ENCODE data around the gene SPDYE1. TPM values are rescaled to one million over a fixed set of nuclear protein-coding genes. Genes with fewer than 3 reads are reported as not detected.
"Not testable (repeated sequence)": the region's sequence is repeated elsewhere in the genome, so short reads cannot be mapped to it uniquely, and the experiment has no call there.

Gene SPDYE1
- total RNA-seq, 1 experiment from 2014 or later, result not detected

GRCh38 chr7:44033971-44034844 is 36.5 kb downstream of the SPDYE1 start:
- in situ Hi-C loops (cut with HindIII; ENCODE audit: low pct_unique_long_range_greater_than_20kb, low sequenced_read_pairs); DNase-seq (ENCODE audit: low read depth, low spot score): not testable (repeated sequence)

DNA sequence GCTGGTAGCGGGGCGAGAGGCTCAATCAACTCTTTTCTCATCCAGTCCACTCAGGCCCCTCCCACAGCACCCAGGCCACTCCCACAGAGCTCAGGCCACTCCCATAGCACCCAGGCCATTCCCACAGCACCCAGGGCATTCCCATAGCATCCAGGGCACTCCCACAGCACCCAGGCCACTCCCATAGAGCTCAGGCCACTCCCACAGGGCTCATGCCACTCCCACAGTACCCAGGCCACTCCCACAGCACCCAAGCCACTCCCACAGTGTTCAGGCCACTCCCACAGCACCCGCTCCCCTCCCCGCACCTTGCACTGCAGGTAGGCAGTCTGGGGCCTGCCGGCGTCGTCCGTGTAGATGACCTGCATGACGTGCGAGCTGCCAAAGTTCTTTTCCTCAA is 38.7 kb downstream of the SPDYE1 start:
- DNase-seq (ENCODE audit: low read depth, low spot score), result peak; percentile 78
- in situ Hi-C loops (cut with HindIII; ENCODE audit: low pct_unique_long_range_greater_than_20kb, low sequenced_read_pairs), result not testable (repeated sequence)

- in situ Hi-C loops (cut with HindIII; ENCODE audit: low pct_unique_long_range_greater_than_20kb, low sequenced_read_pairs); DNase-seq (ENCODE audit: low read depth, low spot score): not testable (repeated sequence)
Measured at GRCh38 chr7:44037951-44038350, 40.3 kb downstream of the SPDYE1 start.

DNA sequence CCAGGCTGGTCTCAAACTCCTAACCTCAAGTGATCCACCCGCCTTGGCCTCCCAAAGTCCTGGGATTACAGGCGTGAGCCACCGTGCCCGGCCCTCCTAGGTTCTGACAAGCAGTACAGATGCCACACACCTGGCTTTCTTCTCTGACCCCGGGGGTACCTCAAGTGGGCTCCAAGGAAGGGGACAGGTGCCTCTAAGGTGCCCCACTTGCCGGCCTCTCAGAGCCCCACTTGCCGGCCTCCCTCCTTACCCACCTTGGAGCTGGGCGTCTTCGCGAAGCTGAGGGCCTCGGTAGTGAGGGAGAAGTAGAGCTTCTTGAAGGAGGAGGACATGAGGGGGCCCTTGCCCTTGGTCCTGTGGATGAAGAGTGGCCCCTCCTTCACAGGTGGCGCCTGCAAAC is 40.9 kb downstream of the SPDYE1 start:
- DNase-seq (ENCODE audit: low read depth, low spot score); in situ Hi-C loops (cut with HindIII; ENCODE audit: low pct_unique_long_range_greater_than_20kb, low sequenced_read_pairs): not testable (repeated sequence)

- in situ Hi-C loops (cut with HindIII; ENCODE audit: low pct_unique_long_range_greater_than_20kb, low sequenced_read_pairs), result not testable (repeated sequence)
- DNase-seq (ENCODE audit: low read depth, low spot score), result peak; percentile 92
Measured at GRCh38 chr7:44038961-44039558, 41.4 kb downstream of the SPDYE1 start.

GRCh38 chr7:44039800-44040492 is 42.2 kb downstream of the SPDYE1 start:
- DNase-seq (ENCODE audit: low read depth, low spot score); in situ Hi-C loops (cut with HindIII; ENCODE audit: low pct_unique_long_range_greater_than_20kb, low sequenced_read_pairs): not testable (repeated sequence)

- DNase-seq (ENCODE audit: low read depth, low spot score); in situ Hi-C loops (cut with HindIII; ENCODE audit: low pct_unique_long_range_greater_than_20kb, low sequenced_read_pairs): not testable (repeated sequence)
Measured at GRCh38 chr7:44040493-44040891, 42.8 kb downstream of the SPDYE1 start.

- in situ Hi-C loops (cut with HindIII; ENCODE audit: low pct_unique_long_range_greater_than_20kb, low sequenced_read_pairs), result no loop called here
- no peak for DNase-seq (ENCODE audit: low read depth, low spot score)
Measured at GRCh38 chr7:44042221-44042620, 44.5 kb downstream of the SPDYE1 start.

GRCh38 chr7:44043902-44044301 is 46.2 kb downstream of the SPDYE1 start:
- in situ Hi-C loops (cut with HindIII; ENCODE audit: low pct_unique_long_range_greater_than_20kb, low sequenced_read_pairs), result no loop called here
- no peak for DNase-seq (ENCODE audit: low read depth, low spot score)

- peak; percentile 94 for DNase-seq (ENCODE audit: low read depth, low spot score)
- in situ Hi-C loops (cut with HindIII; ENCODE audit: low pct_unique_long_range_greater_than_20kb, low sequenced_read_pairs), result no loop called here
Measured at GRCh38 chr7:44044315-44045225, 46.9 kb downstream of the SPDYE1 start, which contains the start of gene DBNL. Gene DBNL, plus strand, starts transcription at chr7:44044702. Its CDS starts 36 bp downstream, at chr7:44044738.

GRCh38 chr7:44045226-44046014 is 47.7 kb downstream of the SPDYE1 start:
- DNase-seq (ENCODE audit: low read depth, low spot score), result peak; percentile 42

DNA sequence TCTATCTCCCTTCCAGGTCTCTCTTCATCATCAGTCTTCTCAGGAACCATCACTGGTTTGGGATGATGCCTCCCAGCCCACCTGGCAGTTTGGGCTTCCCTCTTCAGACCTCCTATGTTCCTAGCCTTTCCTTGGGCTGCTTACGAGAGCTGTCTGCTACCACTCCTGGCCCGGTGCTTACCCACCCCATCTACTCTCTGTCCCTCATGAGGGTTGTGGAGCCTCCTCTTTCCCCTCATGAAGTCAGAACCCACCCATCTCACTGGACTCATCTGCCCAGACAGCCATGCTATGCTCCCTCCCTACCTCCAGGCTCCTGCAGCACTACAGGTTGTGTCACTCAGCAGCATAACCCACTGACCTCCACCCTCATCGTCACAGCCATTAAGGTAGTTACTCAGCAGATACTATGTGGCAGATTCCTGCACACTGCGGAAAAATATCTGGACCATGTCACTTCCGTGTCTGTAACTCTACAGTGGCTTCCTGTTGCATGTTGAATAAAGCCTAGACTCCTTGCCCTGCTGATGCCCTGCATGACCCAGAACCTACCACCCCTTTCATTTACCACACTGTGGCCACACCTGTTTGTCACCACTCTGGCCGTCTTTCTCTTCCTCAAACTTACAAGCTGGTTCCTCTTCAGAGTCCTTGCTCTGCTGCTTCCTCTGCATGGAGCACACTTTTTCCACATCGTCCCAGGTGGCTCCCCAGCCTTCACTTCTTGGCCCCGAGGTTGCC is 48.8 kb downstream of the SPDYE1 start:
- in situ Hi-C loops (cut with HindIII; ENCODE audit: low pct_unique_long_range_greater_than_20kb, low sequenced_read_pairs), result no loop called here
- no peak for DNase-seq (ENCODE audit: low read depth, low spot score)

More at GRCh38 chr7:44045226-44046014, 47.7 kb downstream of the SPDYE1 start:
- in situ Hi-C loops (cut with HindIII; ENCODE audit: low pct_unique_long_range_greater_than_20kb, low sequenced_read_pairs), result no loop called here

DNA sequence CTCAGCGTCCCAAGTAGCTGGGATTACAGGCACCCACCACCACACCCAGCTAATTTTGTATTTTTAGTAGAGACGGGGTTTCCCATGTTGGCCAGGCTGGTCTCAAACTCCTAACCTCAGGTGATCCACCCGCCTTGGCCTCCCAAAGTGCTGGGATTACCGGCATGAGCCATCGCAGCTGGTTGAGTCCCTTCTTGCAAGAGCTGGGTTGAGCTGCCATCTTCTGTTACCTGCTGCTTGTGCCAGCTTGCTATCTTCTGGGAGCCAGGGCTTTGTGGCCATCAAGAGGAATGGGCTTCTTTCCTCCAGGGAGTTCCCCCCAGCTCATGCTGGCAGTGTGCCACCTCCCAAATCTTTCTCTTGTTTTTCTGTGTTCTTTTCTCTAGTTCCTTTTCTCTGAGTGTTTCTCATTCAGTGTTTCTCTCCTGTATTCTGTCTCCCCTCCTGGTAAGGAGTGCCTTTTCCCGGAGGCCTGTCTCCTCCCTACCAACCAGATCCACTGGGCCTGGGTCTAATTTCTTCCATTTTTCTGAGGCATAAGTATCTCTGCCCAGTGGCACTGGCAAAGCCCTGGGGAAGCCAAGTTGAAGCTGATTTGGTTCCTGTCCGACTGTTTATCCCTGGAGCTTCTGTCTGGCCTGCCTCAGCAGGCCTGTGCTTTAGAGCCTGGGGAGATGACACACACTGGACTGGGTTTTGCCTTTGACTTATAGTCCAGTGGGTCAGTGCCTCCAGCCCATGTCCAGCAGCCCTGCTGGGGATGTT is 50.5 kb downstream of the SPDYE1 start:
- in situ Hi-C loops (cut with HindIII; ENCODE audit: low pct_unique_long_range_greater_than_20kb, low sequenced_read_pairs), result no loop called here
- no peak for DNase-seq (ENCODE audit: low read depth, low spot score)

- no peak for DNase-seq (ENCODE audit: low read depth, low spot score)
- in situ Hi-C loops (cut with HindIII; ENCODE audit: low pct_unique_long_range_greater_than_20kb, low sequenced_read_pairs), result no loop called here
Measured at GRCh38 chr7:44050121-44050914, 52.6 kb downstream of the SPDYE1 start.

Measured in SK-MEL-5 (cell line).